ENCODE data around the gene ANKS1B.

ANKS1B gene

GRCh38 chr12:98903875-98904274 is 1080.9 kb downstream of the ANKS1B start:
- Histone ChIP-seq H3K36me3 (ENCODE audit: insufficient read depth, low read length) (no peaks in the 10 kb centered on the region), H3K4me2 (ENCODE audit: low read depth, low read length, poor library complexity, severe bottlenecking) (no peak overlapping the region), H3K9ac (ENCODE audit: low read depth, low read length, poor library complexity, severe bottlenecking) (no peak overlapping the region), H3K9me2 (replicated peaks; ENCODE audit: low read depth, low read length) (no peaks in the 10 kb centered on the region), H3K4me3 (ENCODE audit: low read length, poor library complexity, severe bottlenecking) (no peak overlapping the region), H3K79me2 (ENCODE audit: insufficient read depth, low read length) (no peaks in the 10 kb centered on the region), H3K27me3 (ENCODE audit: insufficient read depth, low read length, poor library complexity, severe bottlenecking) (no peaks in the 10 kb centered on the region), H3K9me3 (ENCODE audit: insufficient read depth, low read depth, low read length) (no peaks in the 10 kb centered on the region), H3K4me1 (ENCODE audit: insufficient read depth, low read length, poor library complexity, severe bottlenecking) (no peaks in the 10 kb centered on the region), H3F3A (ENCODE audit: low read depth) (no peaks in the 10 kb centered on the region), H2AFZ (ENCODE audit: low read length) (no peak overlapping the region), H4K20me1 (ENCODE audit: insufficient read depth, low read length, poor library complexity, severe bottlenecking) (no peaks in the 10 kb centered on the region)
- no peak for TF ChIP-seq CTCF (conservative IDR thresholded peaks at IDR 0.05; ENCODE audit: low read length)
- TF ChIP-seq EZH2phosphoT487 (IDR thresholded peaks at IDR 0.05; ENCODE audit: borderline replicate concordance), result no peak

GRCh38 chr12:98901189-98901588 is 1083.5 kb downstream of the ANKS1B start:
- Histone ChIP-seq H3K36me3 (ENCODE audit: insufficient read depth, low read length) (no peaks in the 10 kb centered on the region), H3K4me1 (ENCODE audit: insufficient read depth, low read length, poor library complexity, severe bottlenecking) (no peaks in the 10 kb centered on the region), H3K79me2 (ENCODE audit: insufficient read depth, low read length) (no peaks in the 10 kb centered on the region), H3K4me3 (ENCODE audit: low read length, poor library complexity, severe bottlenecking) (no peak overlapping the region), H3K9me3 (ENCODE audit: insufficient read depth, low read depth, low read length) (no peaks in the 10 kb centered on the region), H3K9me2 (replicated peaks; ENCODE audit: low read depth, low read length) (no peaks in the 10 kb centered on the region), H3K9ac (ENCODE audit: low read depth, low read length, poor library complexity, severe bottlenecking) (no peak overlapping the region), H4K20me1 (ENCODE audit: insufficient read depth, low read length, poor library complexity, severe bottlenecking) (no peaks in the 10 kb centered on the region), H2AFZ (ENCODE audit: low read length) (no peak overlapping the region), H3K4me2 (ENCODE audit: low read depth, low read length, poor library complexity, severe bottlenecking) (no peak overlapping the region), H3K27me3 (ENCODE audit: insufficient read depth, low read length, poor library complexity, severe bottlenecking) (no peaks in the 10 kb centered on the region), H3F3A (ENCODE audit: low read depth) (no peaks in the 10 kb centered on the region)
- TF ChIP-seq EZH2phosphoT487 (IDR thresholded peaks at IDR 0.05; ENCODE audit: borderline replicate concordance) (no peak), CTCF (conservative IDR thresholded peaks at IDR 0.05; ENCODE audit: low read length) (no peak)

GRCh38 chr12:98896938-98897337 is 1087.8 kb downstream of the ANKS1B start:
- Histone ChIP-seq H3K9ac (ENCODE audit: low read depth, low read length, poor library complexity, severe bottlenecking) (no peak overlapping the region), H3K4me3 (ENCODE audit: low read length, poor library complexity, severe bottlenecking) (no peak overlapping the region), H3K27me3 (ENCODE audit: insufficient read depth, low read length, poor library complexity, severe bottlenecking) (no peaks in the 10 kb centered on the region), H3K4me2 (ENCODE audit: low read depth, low read length, poor library complexity, severe bottlenecking) (no peak overlapping the region), H3K36me3 (ENCODE audit: insufficient read depth, low read length) (no peaks in the 10 kb centered on the region), H3K9me2 (replicated peaks; ENCODE audit: low read depth, low read length) (no peaks in the 10 kb centered on the region), H3K79me2 (ENCODE audit: insufficient read depth, low read length) (no peaks in the 10 kb centered on the region), H2AFZ (ENCODE audit: low read length) (no peak overlapping the region), H4K20me1 (ENCODE audit: insufficient read depth, low read length, poor library complexity, severe bottlenecking) (no peaks in the 10 kb centered on the region), H3K9me3 (ENCODE audit: insufficient read depth, low read depth, low read length) (no peaks in the 10 kb centered on the region), H3K4me1 (ENCODE audit: insufficient read depth, low read length, poor library complexity, severe bottlenecking) (no peaks in the 10 kb centered on the region), H3F3A (ENCODE audit: low read depth) (no peaks in the 10 kb centered on the region)
- TF ChIP-seq EZH2phosphoT487 (IDR thresholded peaks at IDR 0.05; ENCODE audit: borderline replicate concordance), result no peak
- no peak for TF ChIP-seq CTCF (conservative IDR thresholded peaks at IDR 0.05; ENCODE audit: low read length)
